Small intestine (tissue), 7 donors: ENCODE measurements around the gene PDLIM1. TPM values are rescaled to one million over a fixed set of nuclear protein-coding genes. Genes with fewer than 3 reads are reported as not detected.

Experiments
- DNase-seq, 2 donors: peaks; one replicate each; pipeline versions ENCODE4 v3.0.0 to v3.0.0-alpha.2; 2013
- FAIRE-seq: peaks from 2 replicates; lab custom pipeline; 2012; peaks lifted over from hg19 to GRCh38; lab: Jason Lieb, UNC
- H3K27ac ChIP-seq, 3 donors: one replicate each; pipeline ENCODE4 v1.5.1; 2013; ENCODE audit warnings: low read length in 2 of 3, mild to moderate bottlenecking in 2 of 3, control low read depth in 1 of 3, inconsistent platforms in 1 of 3, low read depth in 1 of 3, moderate library complexity in 1 of 3
- H3K27me3 ChIP-seq, 3 donors: one replicate each; pipeline ENCODE4 v1.6.1; 2013; ENCODE audit warnings: low read length in 3 of 3, inconsistent platforms in 1 of 3; ENCODE audit not compliant: control insufficient read depth in 3 of 3, insufficient read depth in 3 of 3
- H3K36me3 ChIP-seq, 3 donors: one replicate each; pipeline ENCODE4 v1.6.1; 2013; ENCODE audit warnings: low read length in 3 of 3, inconsistent platforms in 1 of 3, low read depth in 1 of 3, mild to moderate bottlenecking in 1 of 3, moderate library complexity in 1 of 3; ENCODE audit not compliant: control insufficient read depth in 3 of 3, insufficient read depth in 2 of 3
- H3K4me1 ChIP-seq, 3 donors: one replicate each; pipeline ENCODE4 v1.6.1; 2013; ENCODE audit warnings: low read length in 2 of 3, inconsistent platforms in 1 of 3, low read depth in 1 of 3, mild to moderate bottlenecking in 1 of 3, moderate library complexity in 1 of 3; ENCODE audit not compliant: control insufficient read depth in 3 of 3, insufficient read depth in 2 of 3
- H3K4me3 ChIP-seq, 3 donors: one replicate each; pipeline ENCODE4 v1.5.1; 2013; ENCODE audit warnings: low read length in 3 of 3, control low read depth in 1 of 3, inconsistent platforms in 1 of 3, low read depth in 1 of 3, mild to moderate bottlenecking in 1 of 3, moderate library complexity in 1 of 3
- H3K9me3 ChIP-seq, 2 donors: one replicate each; pipeline ENCODE4 v1.6.1; 2013; ENCODE audit warnings: low read depth in 1 of 2, low read length in 1 of 2; ENCODE audit not compliant: control insufficient read depth in 2 of 2, insufficient read depth in 1 of 2
- WGBS, 3 donors: extraction: QIAGEN DNeasy Blood & Tissue Kit; methylation state at CpG; one replicate each; pipeline ENCODE4 v1.1.7; 2013; 5-methylcytosine and 5-hydroxymethylcytosine counted together
- polyA plus RNA-seq, 4 donors: library from polyadenylated mRNA; stranded (reverse) in 3 of 4; unstranded in 1 of 4; fragments of 200-250 nt in 3 of 4; fragments of 120-200 nt in 1 of 4; gene quantifications; one replicate each; pipeline versions ENCODE4 v1.2.1 to v1.2.3, GENCODE V29; 2013
- donor health status: healthy with polysubstance abuse.
- donor health status: control.
- donor health status: control.
- donor health status: Bipolar disorder and iron deficiency.
- donor health status: healthy.

Gene PDLIM1
- polyA plus RNA-seq, 4 donors = 206 to 572 (median 429) TPM

- Histone ChIP-seq H3K27me3 (no peaks in the 10 kb centered on the region), H3K27ac (no peak overlapping the region), H3K9me3 (no peaks in the 10 kb centered on the region), H3K4me1 (no peaks in the 10 kb centered on the region), H3K4me3 (no peak overlapping the region), H3K36me3 (no peaks in the 10 kb centered on the region)
- FAIRE-seq (no peak), DNase-seq (no peak)
- WGBS, 3 donors = 74 to 84% (median 81%) methylated on average over 5 of the region's 5 CpGs
These were observed 69.7 kb downstream of the PDLIM1 start for GRCh38 chr10:95221124-95221523.

GRCh38 chr10:95220539-95220938 lies 70.3 kb downstream of the PDLIM1 start:
- no peak for FAIRE-seq
- Histone ChIP-seq H3K36me3 (peaks cover 0 to 3% (median 0%) of the 10 kb centered on the region in 3 donors), H3K9me3 (no peaks in the 10 kb centered on the region), H3K4me3 (no peak overlapping the region), H3K27me3 (no peaks in the 10 kb centered on the region), H3K4me1 (no peaks in the 10 kb centered on the region), H3K27ac (no peak overlapping the region)
- WGBS, 3 donors = 85 to 88% (median 88%) methylated on average over 3 of the region's 3 CpGs
- no peak for DNase-seq

- 77 to 83% (median 83%) methylated on average over 1 of the region's 1 CpG for WGBS, 3 donors
- Histone ChIP-seq H3K27me3 (no peaks in the 10 kb centered on the region), H3K27ac (no peak overlapping the region), H3K9me3 (no peaks in the 10 kb centered on the region), H3K4me3 (no peak overlapping the region), H3K36me3 (peaks cover 0 to 3% (median 0%) of the 10 kb centered on the region in 3 donors), H3K4me1 (no peaks in the 10 kb centered on the region)
- FAIRE-seq = no peak
- DNase-seq = no peak
These were observed 73.3 kb downstream of the PDLIM1 start for GRCh38 chr10:95217476-95217875.

- 74 to 96% (median 86%) methylated on average over 3 of the region's 3 CpGs for WGBS, 3 donors
- FAIRE-seq = no peak
- Histone ChIP-seq H3K9me3 (no peaks in the 10 kb centered on the region), H3K27me3 (no peaks in the 10 kb centered on the region), H3K36me3 (peaks cover 0 to 6% (median 0%) of the 10 kb centered on the region in 3 donors), H3K4me3 (no peak overlapping the region), H3K27ac (no peak overlapping the region), H3K4me1 (no peaks in the 10 kb centered on the region)
- no peak for DNase-seq
These were observed 76.0 kb downstream of the PDLIM1 start for GRCh38 chr10:95214793-95215192.

- Histone ChIP-seq H3K4me1 (no peaks in the 10 kb centered on the region), H3K36me3 (peaks cover 0 to 6% (median 0%) of the 10 kb centered on the region in 3 donors), H3K27me3 (no peaks in the 10 kb centered on the region), H3K9me3 (no peaks in the 10 kb centered on the region), H3K27ac (no peak overlapping the region), H3K4me3 (no peak overlapping the region)
- DNase-seq = no peak
- FAIRE-seq = no peak
- WGBS, 3 donors = 68 to 71% (median 71%) methylated on average over 2 of the region's 2 CpGs
These were observed 76.4 kb downstream of the PDLIM1 start for GRCh38 chr10:95214369-95214768.

- H3K4me1 ChIP-seq = no peaks in the 10 kb centered on the region
- 86 to 91% (median 89%) methylated on average over 3 of the region's 3 CpGs for WGBS, 3 donors
- H3K36me3 ChIP-seq = peaks cover 0 to 12% (median 0%) of the 10 kb centered on the region in 3 donors
- H3K4me3 ChIP-seq = no peak overlapping the region
- no peaks in the 10 kb centered on the region for H3K27me3 ChIP-seq
- FAIRE-seq (no peak), DNase-seq (no peak)
- no peak overlapping the region for H3K27ac ChIP-seq
- H3K9me3 ChIP-seq = no peaks in the 10 kb centered on the region
These were observed 79.1 kb downstream of the PDLIM1 start for GRCh38 chr10:95211606-95212279.

GRCh38 chr10:95209509-95210127 lies 81.2 kb downstream of the PDLIM1 start:
- 91 to 96% (median 93%) methylated on average over 6 of the region's 6 CpGs for WGBS, 3 donors
- no peaks in the 10 kb centered on the region for H3K9me3 ChIP-seq
- no peak overlapping the region for H3K27ac ChIP-seq
- FAIRE-seq = peak; percentile 94
- H3K27me3 ChIP-seq = no peaks in the 10 kb centered on the region
- H3K4me1 ChIP-seq = no peaks in the 10 kb centered on the region
- H3K4me3 ChIP-seq = no peak overlapping the region
- DNase-seq = no peak
- peaks cover 0 to 9% (median 0%) of the 10 kb centered on the region in 3 donors for H3K36me3 ChIP-seq

- Histone ChIP-seq H3K4me1 (no peaks in the 10 kb centered on the region), H3K27me3 (no peaks in the 10 kb centered on the region), H3K27ac (no peak overlapping the region), H3K4me3 (no peak overlapping the region), H3K9me3 (no peaks in the 10 kb centered on the region), H3K36me3 (peaks cover 0 to 9% (median 0%) of the 10 kb centered on the region in 3 donors)
- FAIRE-seq (no peak), DNase-seq (no peak)
- 66 to 80% (median 70%) methylated on average over 8 of the region's 8 CpGs for WGBS, 3 donors
These were observed 82.0 kb downstream of the PDLIM1 start for GRCh38 chr10:95208702-95209391.
